ENCODE measurements around the gene OGDH. TPM values are rescaled to one million over a fixed set of nuclear protein-coding genes. Genes with fewer than 3 reads are reported as not detected.

Gene OGDH
- total RNA-seq, 2 experiments from 2014 or later: 78.6 to 85.6 TPM

- ChIA-PET POLR2A (no interaction called here), CTCF (interaction anchor here (0.7 kb wide), 1 partner anchor 26 kb away, joined by 3 read pairs; no protein-coding TSS in a partner anchor)
- intact Hi-C loops (cut with micrococcal nuclease): no loop called here
- no peak for TF ChIP-seq CTCF (IDR thresholded peaks at IDR 0.05)
- peaks cover 57% of the 10 kb centered on the region for H3K36me3 Mint-ChIP-seq (ENCODE audit: low read depth)
- H3K27ac Mint-ChIP-seq: no peak overlapping the region
- H3K9me3 Mint-ChIP-seq: no peaks in the 10 kb centered on the region
- DNase-seq (no peak), ATAC-seq (no peak)
- no peak overlapping the region for H3K4me3 Mint-ChIP-seq
- H3K4me1 Mint-ChIP-seq (ENCODE audit: low read depth): peaks cover 3% of the 10 kb centered on the region
- no peaks in the 10 kb centered on the region for H3K27me3 Mint-ChIP-seq
These were observed 87.9 kb downstream of the OGDH start for GRCh38 chr7:44694326-44694725.

GRCh38 chr7:44694766-44695165 lies 88.3 kb downstream of the OGDH start:
- DNase-seq (no peak), ATAC-seq (no peak)
- Mint-ChIP-seq H3K27me3 (no peaks in the 10 kb centered on the region), H3K36me3 (ENCODE audit: low read depth) (peaks cover 57% of the 10 kb centered on the region), H3K4me1 (ENCODE audit: low read depth) (no peaks in the 10 kb centered on the region), H3K4me3 (no peak overlapping the region), H3K9me3 (peaks cover 4% of the 10 kb centered on the region), H3K27ac (peak overlapping the region; percentile 43)
- intact Hi-C loops (cut with micrococcal nuclease): no loop called here
- no peak for TF ChIP-seq CTCF (IDR thresholded peaks at IDR 0.05)
- CTCF ChIA-PET: interaction anchor here (0.6 to 0.7 kb wide), 2 partner anchors 26 to 85 kb away, joined by 3 to 4 read pairs; no protein-coding TSS in a partner anchor
- POLR2A ChIA-PET: no interaction called here

GRCh38 chr7:44695756-44696155 lies 89.3 kb downstream of the OGDH start:
- Mint-ChIP-seq H3K27ac (no peak overlapping the region), H3K9me3 (peaks cover 4% of the 10 kb centered on the region), H3K4me1 (ENCODE audit: low read depth) (no peaks in the 10 kb centered on the region), H3K36me3 (ENCODE audit: low read depth) (peaks cover 63% of the 10 kb centered on the region), H3K27me3 (no peaks in the 10 kb centered on the region), H3K4me3 (no peak overlapping the region)
- no peak for ATAC-seq
- TF ChIP-seq CTCF (IDR thresholded peaks at IDR 0.05): no peak
- intact Hi-C loops (cut with micrococcal nuclease): no loop called here
- CTCF ChIA-PET: no interaction called here
- POLR2A ChIA-PET: no interaction called here
- DNase-seq: no peak

GRCh38 chr7:44696728-44697127 lies 90.3 kb downstream of the OGDH start:
- peaks cover 70% of the 10 kb centered on the region for H3K36me3 Mint-ChIP-seq (ENCODE audit: low read depth)
- intact Hi-C loops (cut with micrococcal nuclease): no loop called here

More at GRCh38 chr7:44696728-44697127, 90.3 kb downstream of the OGDH start:
- POLR2A ChIA-PET: no interaction called here
- no peak for DNase-seq
- no peaks in the 10 kb centered on the region for H3K27me3 Mint-ChIP-seq
- ATAC-seq: no peak
- peaks cover 4% of the 10 kb centered on the region for H3K9me3 Mint-ChIP-seq
- CTCF ChIA-PET: no interaction called here
- H3K27ac Mint-ChIP-seq: no peak overlapping the region
- TF ChIP-seq CTCF (IDR thresholded peaks at IDR 0.05): no peak
- no peaks in the 10 kb centered on the region for H3K4me1 Mint-ChIP-seq (ENCODE audit: low read depth)
- no peak overlapping the region for H3K4me3 Mint-ChIP-seq

All from activated CD8-positive, alpha-beta T cell treated with anti-CD3 and anti-CD28 coated beads for 36 hours (primary cell).